ENCODE data around the gene ALDH8A1.

- no peak for TF ChIP-seq EZH2phosphoT487 (IDR thresholded peaks at IDR 0.05; ENCODE audit: borderline replicate concordance, low read length)
- no peak for TF ChIP-seq CTCF (IDR thresholded peaks at IDR 0.05; ENCODE audit: low read depth, low read length, poor library complexity, severe bottlenecking)
Observed at GRCh38 chr6:134868812-134869211, 81.1 kb downstream of the ALDH8A1 start.

Data from DOHH2 (cell line).